Esophagus squamous epithelium (tissue), 4 donors: ENCODE measurements around the gene ZNF2.

Experiments
- CTCF ChIP-seq, 6 experiments: fragments of 450-650 bp in 4 of 6; fragments of 200-600 bp in 2 of 6; sonication (generic) in 2 of 6; IDR thresholded peaks; one replicate each; pipeline ENCODE4 v1.5.1; 2016 to 2019; ENCODE audit warnings: antibody characterized with exemption in 6 of 6, mild to moderate bottlenecking in 4 of 6, moderate library complexity in 4 of 6
- POLR2A ChIP-seq, 4 donors: fragments of 450-650 bp; IDR thresholded peaks; one replicate each; pipeline ENCODE4 v1.6.1; 2017; ENCODE audit warnings: antibody characterized with exemption in 4 of 4, mild to moderate bottlenecking in 4 of 4, moderate library complexity in 3 of 4

GRCh38 chr2:95220449-95220848 lies 54.8 kb downstream of the ZNF2 start:
- TF ChIP-seq CTCF (IDR thresholded peaks at IDR 0.05) (no peak), POLR2A (IDR thresholded peaks at IDR 0.05) (no peak)
